Immature natural killer cell (primary cell): ENCODE data around the gene ATP11A. TPM values are rescaled to one million over a fixed set of nuclear protein-coding genes. Genes with fewer than 3 reads are reported as not detected.

Source experiments
- DNase-seq, 3 donors: peaks; one replicate each; pipeline ENCODE4 v3.0.0; 2022; ENCODE audit warnings: mixed read lengths in 1 of 3
- H3K27ac Mint-ChIP-seq, 6 donors: one replicate each; pipeline ENCODE4 v1.8.0; 2020; ENCODE audit warnings: mixed read lengths in 6 of 6, mild to moderate bottlenecking in 5 of 6, inconsistent platforms in 4 of 6, moderate library complexity in 3 of 6
- H3K27me3 Mint-ChIP-seq, 3 donors: one replicate each; pipeline ENCODE4 v1.8.0; 2020 to 2021; ENCODE audit warnings: low read depth in 3 of 3, mild to moderate bottlenecking in 3 of 3, mixed read lengths in 3 of 3, moderate library complexity in 3 of 3, inconsistent platforms in 1 of 3
- H3K36me3 Mint-ChIP-seq, 3 donors: one replicate each; pipeline ENCODE4 v1.8.0; 2020; ENCODE audit warnings: mixed read lengths in 3 of 3, inconsistent platforms in 2 of 3, mild to moderate bottlenecking in 2 of 3
- H3K4me1 Mint-ChIP-seq, 2 donors: one replicate each; pipeline ENCODE4 v1.8.0; 2020; ENCODE audit warnings: inconsistent platforms in 2 of 2, mild to moderate bottlenecking in 2 of 2, mixed read lengths in 2 of 2, moderate library complexity in 1 of 2
- H3K4me3 Mint-ChIP-seq, 5 donors: one replicate each; pipeline ENCODE4 v1.8.0; 2020; ENCODE audit warnings: mild to moderate bottlenecking in 5 of 5, mixed read lengths in 5 of 5, inconsistent platforms in 3 of 5, moderate library complexity in 3 of 5
- H3K9me3 Mint-ChIP-seq, 6 donors: one replicate each; pipeline ENCODE4 v1.8.0; 2020; ENCODE audit warnings: mild to moderate bottlenecking in 6 of 6, mixed read lengths in 6 of 6, inconsistent platforms in 4 of 6, moderate library complexity in 3 of 6
- polyA plus RNA-seq, 3 donors: library from polyadenylated mRNA; unstranded; fragments of 300-500 nt; fragmentation: Illumina TruSeq; gene quantifications; one replicate each; pipeline ENCODE4 v1.2.3, GENCODE V29; 2021

The ATP11A gene
- polyA plus RNA-seq, 3 donors from 2014 or later: 0.96 to 2.9 TPM; not detected in 1

- Mint-ChIP-seq H3K36me3 (no peaks in the 10 kb centered on the region), H3K27ac (no peak overlapping the region), H3K27me3 (peaks cover 0 to 2% (median 0%) of the 10 kb centered on the region in 3 donors), H3K4me3 (no peak overlapping the region), H3K9me3 (no peaks in the 10 kb centered on the region), H3K4me1 (peaks cover 0 to 4% of the 10 kb centered on the region in 2 donors)
- DNase-seq: no peak
Observed at GRCh38 chr13:112733661-112734379, 44.0 kb downstream of the ATP11A start.

- Mint-ChIP-seq H3K27me3 (peaks cover 0 to 3% (median 0%) of the 10 kb centered on the region in 3 donors), H3K4me3 (no peak overlapping the region), H3K9me3 (no peaks in the 10 kb centered on the region), H3K4me1 (peaks cover 0 to 7% of the 10 kb centered on the region in 2 donors), H3K27ac (no peak overlapping the region), H3K36me3 (no peaks in the 10 kb centered on the region)
- no peak for DNase-seq
Observed at GRCh38 chr13:112734696-112735547, 45.1 kb downstream of the ATP11A start.

- H3K4me1 Mint-ChIP-seq: peaks cover 0 to 9% of the 10 kb centered on the region in 2 donors
- peaks cover 0 to 3% (median 0%) of the 10 kb centered on the region in 3 donors for H3K27me3 Mint-ChIP-seq
- no peaks in the 10 kb centered on the region for H3K36me3 Mint-ChIP-seq
- no peak for DNase-seq
- H3K27ac Mint-ChIP-seq: no peak overlapping the region
- H3K4me3 Mint-ChIP-seq: no peak overlapping the region
- no peaks in the 10 kb centered on the region for H3K9me3 Mint-ChIP-seq
Observed at GRCh38 chr13:112735791-112736190, 46.0 kb downstream of the ATP11A start.

GRCh38 chr13:112737294-112737693, 47.5 kb downstream of the ATP11A start:
- Mint-ChIP-seq H3K9me3 (no peaks in the 10 kb centered on the region), H3K27me3 (peaks cover 0 to 3% (median 0%) of the 10 kb centered on the region in 3 donors), H3K27ac (no peak overlapping the region), H3K4me3 (no peak overlapping the region), H3K36me3 (no peaks in the 10 kb centered on the region), H3K4me1 (peaks cover 0 to 13% of the 10 kb centered on the region in 2 donors)
- no peak for DNase-seq

- H3K36me3 Mint-ChIP-seq: no peaks in the 10 kb centered on the region
- peaks cover 0 to 3% (median 0%) of the 10 kb centered on the region in 3 donors for H3K27me3 Mint-ChIP-seq
- no peaks in the 10 kb centered on the region for H3K9me3 Mint-ChIP-seq
- no peak overlapping the region for H3K27ac Mint-ChIP-seq
- no peak overlapping the region for H3K4me3 Mint-ChIP-seq
- H3K4me1 Mint-ChIP-seq: peaks cover 11 to 18% of the 10 kb centered on the region in 2 donors
- no peak for DNase-seq
Observed at GRCh38 chr13:112738606-112739005, 48.8 kb downstream of the ATP11A start.

- no peaks in the 10 kb centered on the region for H3K36me3 Mint-ChIP-seq
- H3K9me3 Mint-ChIP-seq: no peaks in the 10 kb centered on the region
- no peak overlapping the region for H3K27ac Mint-ChIP-seq
- H3K27me3 Mint-ChIP-seq: peaks cover 0 to 3% (median 0%) of the 10 kb centered on the region in 3 donors
- peaks cover 16 to 17% of the 10 kb centered on the region in 2 donors for H3K4me1 Mint-ChIP-seq
- no peak for DNase-seq
- peak overlapping the region in 2 of 5 donors; percentile 12 to 14 for H3K4me3 Mint-ChIP-seq
Observed at GRCh38 chr13:112740502-112741131, 50.8 kb downstream of the ATP11A start.

- Mint-ChIP-seq H3K9me3 (no peaks in the 10 kb centered on the region), H3K27me3 (peaks cover 0 to 3% (median 0%) of the 10 kb centered on the region in 3 donors), H3K4me3 (no peak overlapping the region), H3K36me3 (no peaks in the 10 kb centered on the region), H3K27ac (no peak overlapping the region), H3K4me1 (peaks cover 15 to 17% of the 10 kb centered on the region in 2 donors)
- DNase-seq: no peak
Observed at GRCh38 chr13:112741185-112741755, 51.4 kb downstream of the ATP11A start.

GRCh38 chr13:112741835-112742570, 52.2 kb downstream of the ATP11A start:
- H3K36me3 Mint-ChIP-seq: no peaks in the 10 kb centered on the region
- H3K27ac Mint-ChIP-seq: no peak overlapping the region
- H3K4me3 Mint-ChIP-seq: no peak overlapping the region
- H3K27me3 Mint-ChIP-seq: peaks cover 0 to 3% (median 0%) of the 10 kb centered on the region in 3 donors
- no peak for DNase-seq
- peaks cover 15 to 17% of the 10 kb centered on the region in 2 donors for H3K4me1 Mint-ChIP-seq
- no peaks in the 10 kb centered on the region for H3K9me3 Mint-ChIP-seq

- Mint-ChIP-seq H3K4me1 (peaks cover 15 to 17% of the 10 kb centered on the region in 2 donors), H3K36me3 (no peaks in the 10 kb centered on the region), H3K9me3 (no peaks in the 10 kb centered on the region), H3K27ac (no peak overlapping the region), H3K4me3 (no peak overlapping the region), H3K27me3 (peaks cover 0 to 2% (median 0%) of the 10 kb centered on the region in 3 donors)
- DNase-seq: no peak
Observed at GRCh38 chr13:112742583-112742982, 52.7 kb downstream of the ATP11A start.

- H3K4me3 Mint-ChIP-seq: no peak overlapping the region
- H3K36me3 Mint-ChIP-seq: no peaks in the 10 kb centered on the region
- H3K9me3 Mint-ChIP-seq: no peaks in the 10 kb centered on the region
- no peak for DNase-seq
- H3K4me1 Mint-ChIP-seq: peaks cover 15 to 17% of the 10 kb centered on the region in 2 donors
- peaks cover 0 to 2% (median 0%) of the 10 kb centered on the region in 3 donors for H3K27me3 Mint-ChIP-seq
- H3K27ac Mint-ChIP-seq: no peak overlapping the region
Observed at GRCh38 chr13:112743451-112744167, 53.8 kb downstream of the ATP11A start.

GRCh38 chr13:112744168-112745021, 54.6 kb downstream of the ATP11A start:
- Mint-ChIP-seq H3K9me3 (no peaks in the 10 kb centered on the region), H3K27ac (no peak overlapping the region), H3K36me3 (no peaks in the 10 kb centered on the region), H3K4me3 (no peak overlapping the region), H3K27me3 (peaks cover 0 to 2% (median 0%) of the 10 kb centered on the region in 3 donors), H3K4me1 (peaks cover 14 to 17% of the 10 kb centered on the region in 2 donors)
- no peak for DNase-seq

GRCh38 chr13:112746044-112746443, 56.2 kb downstream of the ATP11A start:
- no peak for DNase-seq
- peak overlapping the region in 1 of 6 donors; percentile 22 for H3K27ac Mint-ChIP-seq
- no peaks in the 10 kb centered on the region for H3K9me3 Mint-ChIP-seq
- peaks cover 10 to 17% of the 10 kb centered on the region in 2 donors for H3K4me1 Mint-ChIP-seq
- H3K4me3 Mint-ChIP-seq: no peak overlapping the region
- no peaks in the 10 kb centered on the region for H3K27me3 Mint-ChIP-seq
- no peaks in the 10 kb centered on the region for H3K36me3 Mint-ChIP-seq
